Tibial artery (tissue), 4 donors: ENCODE data around the gene AQP2.
A peak's percentile ranks its signal among the peaks of the same experiment; 100 is the strongest.

Experiments used
- DNase-seq, 2 donors: peaks; one replicate each; pipeline ENCODE4 v3.0.0-alpha.2; 2019
- H3K27ac ChIP-seq, 2 donors: fragments of 200-600 bp; sonication (generic) in 1 of 2; 1 replicate in 1 of 2; 2 replicates in 1 of 2; pipeline ENCODE4 v1.5.1; 2018 to 2019; ENCODE audit warnings: mild to moderate bottlenecking in 1 of 2
- H3K27me3 ChIP-seq, 2 donors: fragments of 200-600 bp; sonication (generic) in 1 of 2; one replicate each; pipeline versions ENCODE4 v1.5.1 to v1.6.0; 2016 to 2019
- H3K36me3 ChIP-seq, 3 donors: fragments of 200-600 bp; sonication (generic) in 2 of 3; one replicate each; pipeline ENCODE4 v1.5.1; 2016 to 2019; ENCODE audit warnings: mild to moderate bottlenecking in 2 of 3
- H3K4me1 ChIP-seq, 4 donors: fragments of 200-600 bp; sonication (generic) in 2 of 4; 1 replicate in 3 of 4; 2 replicates in 1 of 4; pipeline ENCODE4 v1.5.1; 2016 to 2019
- H3K4me3 ChIP-seq, 2 donors: fragments of 200-600 bp; sonication (generic) in 1 of 2; 1 replicate in 1 of 2; 2 replicates in 1 of 2; pipeline ENCODE4 v1.5.1; 2018 to 2019; ENCODE audit warnings: mild to moderate bottlenecking in 2 of 2
- H3K9me3 ChIP-seq, 3 donors: fragments of 200-600 bp; sonication (generic) in 1 of 3; one replicate each; pipeline ENCODE4 v1.5.1; 2016 to 2019
- intact Hi-C: fragments of 100-400 bp; cut with DNase I; formaldehyde crosslinking; loops from one replicate; pipeline ENCODE4 v1.15.0; 2023; ENCODE audit warnings: low total_unique reads
- TF ChIP-seq, protein P1 (sequence below), 2 experiments: fragments of 200-600 bp in 1 of 2; fragments of 450-650 bp in 1 of 2; IDR thresholded peaks; one replicate each; pipeline ENCODE4 v1.5.1; 2017 to 2019; ENCODE audit warnings: antibody characterized with exemption in 2 of 2, mild to moderate bottlenecking in 1 of 2, moderate library complexity in 1 of 2

Gene AQP2

GRCh38 chr12:49917166-49917787, 33.3 kb upstream of the AQP2 start:
- Histone ChIP-seq H3K4me3 (no peak overlapping the region), H3K9me3 (no peaks in the 10 kb centered on the region), H3K36me3 (no peaks in the 10 kb centered on the region), H3K27ac (no peak overlapping the region), H3K27me3 (peaks cover 0 to 27% of the 10 kb centered on the region in 2 donors), H3K4me1 (peaks cover 0 to 2% (median 0%) of the 10 kb centered on the region in 4 donors)
- TF ChIP-seq, protein P1, sequence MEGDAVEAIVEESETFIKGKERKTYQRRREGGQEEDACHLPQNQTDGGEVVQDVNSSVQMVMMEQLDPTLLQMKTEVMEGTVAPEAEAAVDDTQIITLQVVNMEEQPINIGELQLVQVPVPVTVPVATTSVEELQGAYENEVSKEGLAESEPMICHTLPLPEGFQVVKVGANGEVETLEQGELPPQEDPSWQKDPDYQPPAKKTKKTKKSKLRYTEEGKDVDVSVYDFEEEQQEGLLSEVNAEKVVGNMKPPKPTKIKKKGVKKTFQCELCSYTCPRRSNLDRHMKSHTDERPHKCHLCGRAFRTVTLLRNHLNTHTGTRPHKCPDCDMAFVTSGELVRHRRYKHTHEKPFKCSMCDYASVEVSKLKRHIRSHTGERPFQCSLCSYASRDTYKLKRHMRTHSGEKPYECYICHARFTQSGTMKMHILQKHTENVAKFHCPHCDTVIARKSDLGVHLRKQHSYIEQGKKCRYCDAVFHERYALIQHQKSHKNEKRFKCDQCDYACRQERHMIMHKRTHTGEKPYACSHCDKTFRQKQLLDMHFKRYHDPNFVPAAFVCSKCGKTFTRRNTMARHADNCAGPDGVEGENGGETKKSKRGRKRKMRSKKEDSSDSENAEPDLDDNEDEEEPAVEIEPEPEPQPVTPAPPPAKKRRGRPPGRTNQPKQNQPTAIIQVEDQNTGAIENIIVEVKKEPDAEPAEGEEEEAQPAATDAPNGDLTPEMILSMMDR (IDR thresholded peaks at IDR 0.05), result no peak
- DNase-seq, result no peak
- intact Hi-C loops, result no loop called here

DNA sequence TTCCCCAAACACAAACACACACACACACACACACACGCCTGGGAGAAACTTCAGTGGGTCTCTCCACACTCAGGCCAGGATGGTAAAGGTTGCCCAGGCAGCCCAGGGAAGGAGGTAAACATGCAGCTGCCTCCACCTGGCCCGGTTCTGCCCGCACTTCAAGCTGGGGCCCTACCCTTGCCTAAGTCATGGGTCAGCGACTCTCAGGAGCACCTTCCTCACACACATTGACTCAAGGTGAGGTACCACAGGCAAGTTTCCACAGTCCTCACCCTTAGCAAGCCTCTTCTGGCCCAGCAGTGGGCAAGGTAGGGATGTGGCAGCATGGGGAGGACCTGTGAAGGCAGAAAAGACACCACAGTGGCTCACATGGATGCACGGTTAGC, 32.8 kb upstream of the AQP2 start:
- peaks cover 0 to 23% of the 10 kb centered on the region in 2 donors for H3K27me3 ChIP-seq
- H3K9me3 ChIP-seq, result no peaks in the 10 kb centered on the region
- no peak for DNase-seq
- TF ChIP-seq, protein P1 (IDR thresholded peaks at IDR 0.05), result no peak
- H3K4me1 ChIP-seq, result peaks cover 0 to 7% (median 0%) of the 10 kb centered on the region in 4 donors
- H3K36me3 ChIP-seq, result no peaks in the 10 kb centered on the region
- H3K27ac ChIP-seq, result no peak overlapping the region
- intact Hi-C loops, result no loop called here
- no peak overlapping the region for H3K4me3 ChIP-seq

GRCh38 chr12:49920241-49920914, 30.2 kb upstream of the AQP2 start:
- Histone ChIP-seq H3K4me3 (no peak overlapping the region), H3K9me3 (no peaks in the 10 kb centered on the region), H3K4me1 (peaks cover 0 to 8% (median 0%) of the 10 kb centered on the region in 4 donors), H3K27me3 (peaks cover 0 to 14% of the 10 kb centered on the region in 2 donors), H3K36me3 (no peaks in the 10 kb centered on the region), H3K27ac (no peak overlapping the region)
- intact Hi-C loops, result no loop called here
- TF ChIP-seq, protein P1 (IDR thresholded peaks at IDR 0.05), result no peak
- DNase-seq, result peak in 1 of 2 donors; percentile 45

DNA sequence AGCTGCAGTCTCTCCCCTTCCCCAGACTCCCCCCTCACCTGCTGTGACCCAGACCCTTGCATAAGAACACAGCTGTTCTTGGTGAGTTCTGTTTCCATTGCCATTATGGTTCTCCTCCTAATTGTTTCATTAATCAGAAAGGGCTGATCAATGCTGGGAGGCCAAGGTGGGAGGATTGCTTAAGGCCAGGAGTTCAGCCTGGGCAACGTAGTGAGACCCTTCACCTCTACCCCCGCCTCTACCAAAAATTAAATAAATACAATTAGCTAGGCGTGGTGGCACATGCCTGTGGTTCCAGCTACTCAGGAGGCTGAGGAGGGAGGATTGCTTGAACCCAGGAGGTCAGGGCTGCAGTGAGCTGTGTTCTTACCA, 29.6 kb upstream of the AQP2 start:
- TF ChIP-seq, protein P1 (IDR thresholded peaks at IDR 0.05), result no peak
- Histone ChIP-seq H3K27me3 (peaks cover 0 to 14% of the 10 kb centered on the region in 2 donors), H3K27ac (no peak overlapping the region), H3K9me3 (no peaks in the 10 kb centered on the region), H3K4me1 (peaks cover 0 to 8% (median 0%) of the 10 kb centered on the region in 4 donors), H3K36me3 (no peaks in the 10 kb centered on the region), H3K4me3 (no peak overlapping the region)
- no peak for DNase-seq
- intact Hi-C loops, result no loop called here

- no peak overlapping the region for H3K27ac ChIP-seq
- H3K4me1 ChIP-seq, result peaks cover 0 to 8% (median 0%) of the 10 kb centered on the region in 4 donors
- H3K4me3 ChIP-seq, result no peak overlapping the region
- no peaks in the 10 kb centered on the region for H3K36me3 ChIP-seq
- intact Hi-C loops, result no loop called here
- TF ChIP-seq, protein P1 (IDR thresholded peaks at IDR 0.05), result no peak
- no peak for DNase-seq
- peaks cover 0 to 14% of the 10 kb centered on the region in 2 donors for H3K27me3 ChIP-seq
- no peaks in the 10 kb centered on the region for H3K9me3 ChIP-seq
Observed at GRCh38 chr12:49921299-49921698, 29.2 kb upstream of the AQP2 start.
